GM23338 (cell line): ENCODE results near the gene KLHDC7A. TPM values are rescaled to one million over a fixed set of nuclear protein-coding genes. Genes with fewer than 3 reads are reported as not detected.
A peak's percentile ranks its signal among the peaks of the same experiment; 100 is the strongest.

Experiments used
- ATAC-seq: fragments of 200-7000 bp; cut with Tn5 transposase; 3 replicates; pipeline ENCODE4 v1.9.1; 2020
- DNase-seq: peaks from one replicate; pipeline ENCODE4 v3.0.0-alpha.2; 2015; ENCODE audit warnings: low spot score
- H2AFZ ChIP-seq: fragments of 200-600 bp; sonication (generic); 2 replicates; pipeline ENCODE4 v1.8.0; 2016; ENCODE audit warnings: antibody characterized with exemption, mild to moderate bottlenecking, moderate library complexity
- H3F3A ChIP-seq: fragments of 200-600 bp; sonication (generic); replicated peaks from 2 replicates; pipeline ENCODE4 v1.8.0; 2017; ENCODE audit warnings: antibody characterized with exemption, mixed run types, low read depth
- H3K27ac ChIP-seq: fragments of 200-600 bp; sonication (generic); 2 replicates; pipeline ENCODE4 v1.6.1; 2016; ENCODE audit warnings: low read depth
- H3K27me3 ChIP-seq: fragments of 200-600 bp; sonication (generic); 2 replicates; pipeline ENCODE4 v1.8.0; 2016; ENCODE audit warnings: mild to moderate bottlenecking, mixed run types, moderate library complexity; ENCODE audit not compliant: insufficient read depth
- H3K36me3 ChIP-seq: fragments of 200-600 bp; sonication (generic); 2 replicates; pipeline ENCODE4 v1.8.0; 2016; ENCODE audit warnings: mild to moderate bottlenecking; ENCODE audit not compliant: insufficient read depth
- H3K4me1 ChIP-seq: fragments of 200-600 bp; sonication (generic); 2 replicates; pipeline ENCODE4 v1.8.0; 2016; ENCODE audit warnings: mild to moderate bottlenecking, moderate library complexity; ENCODE audit not compliant: insufficient read depth
- H3K4me2 ChIP-seq: fragments of 200-600 bp; sonication (generic); 2 replicates; pipeline ENCODE4 v1.7.1; 2017; ENCODE audit warnings: mixed run types
- H3K4me3 ChIP-seq: fragments of 200-600 bp; sonication (generic); 2 replicates; pipeline ENCODE4 v1.6.1; 2016; ENCODE audit warnings: mixed run types
- H3K79me2 ChIP-seq: fragments of 200-600 bp; sonication (generic); replicated peaks from 2 replicates; pipeline ENCODE4 v1.8.0; 2017; ENCODE audit warnings: mild to moderate bottlenecking; ENCODE audit not compliant: insufficient read depth
- H3K9me2 ChIP-seq: fragments of 200-600 bp; sonication (generic); 2 replicates; pipeline ENCODE4 v1.8.0; 2017; ENCODE audit not compliant: insufficient read depth
- H4K20me1 ChIP-seq: fragments of 200-600 bp; sonication (generic); replicated peaks from 2 replicates; pipeline ENCODE4 v1.8.0; 2017; ENCODE audit warnings: mild to moderate bottlenecking; ENCODE audit not compliant: insufficient read depth
- H3K27ac Mint-ChIP-seq: 2 replicates; pipeline ENCODE4 v1.8.0; 2020; ENCODE audit warnings: inconsistent platforms, mild to moderate bottlenecking, moderate library complexity, mixed read lengths
- H3K27me3 Mint-ChIP-seq: 3 replicates; pipeline ENCODE4 v1.8.0; 2022; ENCODE audit warnings: low read depth, mild to moderate bottlenecking, moderate library complexity, mixed read lengths, inconsistent platforms; ENCODE audit not compliant: insufficient read depth, poor library complexity
- H3K36me3 Mint-ChIP-seq: 3 replicates; pipeline ENCODE4 v1.8.0; 2021; ENCODE audit warnings: low read depth, mild to moderate bottlenecking, inconsistent platforms, moderate library complexity, mixed read lengths
- H3K4me1 Mint-ChIP-seq: 3 replicates; pipeline ENCODE4 v1.8.0; 2020; ENCODE audit warnings: mild to moderate bottlenecking, inconsistent platforms, mixed read lengths
- H3K4me3 Mint-ChIP-seq: 3 replicates; pipeline ENCODE4 v1.8.0; 2021; ENCODE audit warnings: moderate library complexity, mild to moderate bottlenecking, inconsistent platforms, mixed read lengths
- H3K9me3 Mint-ChIP-seq: 3 replicates; pipeline ENCODE4 v1.8.0; 2020; ENCODE audit warnings: moderate library complexity, mild to moderate bottlenecking, inconsistent platforms, mixed read lengths
- CTCF ChIP-seq, 2 experiments: fragments of 200-600 bp in 1 of 2; sonication (generic) in 1 of 2; conservative IDR thresholded peaks; 2 replicates each; pipeline versions ENCODE4 v1.5.1 to v1.6.1; 2016 to 2017; ENCODE audit warnings: antibody characterized with exemption in 2 of 2, low read depth in 2 of 2, mild to moderate bottlenecking in 2 of 2, moderate library complexity in 1 of 2
- EZH2 ChIP-seq: fragments of 200-600 bp; sonication (generic); IDR thresholded peaks from one replicate; pipeline ENCODE4 v1.8.0; 2017; ENCODE audit warnings: antibody characterized with exemption, mild to moderate bottlenecking, low read depth; ENCODE audit not compliant: unreplicated experiment
- EZH2phosphoT487 ChIP-seq: fragments of 200-600 bp; sonication (generic); IDR thresholded peaks from one replicate; pipeline ENCODE4 v1.8.1; 2018; ENCODE audit warnings: antibody characterized with exemption; ENCODE audit not compliant: unreplicated experiment
- JUNB ChIP-seq: IDR thresholded peaks from one replicate; pipeline ENCODE4 v1.6.1; 2016; ENCODE audit warnings: antibody characterized with exemption; ENCODE audit not compliant: unreplicated experiment
- POLR2AphosphoS5 ChIP-seq: IDR thresholded peaks from 2 replicates; pipeline ENCODE4 v1.6.1; 2016; ENCODE audit warnings: antibody characterized with exemption, low read depth
- REST ChIP-seq: IDR thresholded peaks from one replicate; pipeline ENCODE4 v1.6.1; 2018; ENCODE audit warnings: antibody characterized with exemption; ENCODE audit not compliant: unreplicated experiment
- STAT1 ChIP-seq: IDR thresholded peaks from one replicate; pipeline ENCODE4 v1.6.1; 2016; ENCODE audit warnings: antibody characterized with exemption; ENCODE audit not compliant: unreplicated experiment
- ZNF114 ChIP-seq: fragments of 250-450 bp; sonication (Bioruptor Pico); IDR thresholded peaks from 2 replicates; pipeline ENCODE4 v1.5.0; 2020; ENCODE audit warnings: mild to moderate bottlenecking, moderate library complexity
- ZNF462 ChIP-seq: fragments of 250-450 bp; sonication (Bioruptor Pico); IDR thresholded peaks from 2 replicates; pipeline ENCODE4 v1.5.0; 2020; ENCODE audit warnings: mild to moderate bottlenecking, moderate library complexity
- polyA plus RNA-seq: library from polyadenylated mRNA; unstranded; fragments of >200 nt; fragmentation: Nextera tagmentation; extraction: Ambion mirVana; gene quantifications from 2 replicates; pipeline ENCODE4 v1.2.1, GENCODE V29; 2016
- total RNA-seq: library from RNA; depleted of rRNA; stranded (reverse); fragments of >200 nt; shearing (Covaris generic); gene quantifications from 2 replicates; pipeline ENCODE4 v1.2.3, GENCODE V29; 2014

The KLHDC7A gene
- total and polyA plus RNA-seq, 2 experiments from 2014 or later = 4.5 to 22.4 TPM

DNA sequence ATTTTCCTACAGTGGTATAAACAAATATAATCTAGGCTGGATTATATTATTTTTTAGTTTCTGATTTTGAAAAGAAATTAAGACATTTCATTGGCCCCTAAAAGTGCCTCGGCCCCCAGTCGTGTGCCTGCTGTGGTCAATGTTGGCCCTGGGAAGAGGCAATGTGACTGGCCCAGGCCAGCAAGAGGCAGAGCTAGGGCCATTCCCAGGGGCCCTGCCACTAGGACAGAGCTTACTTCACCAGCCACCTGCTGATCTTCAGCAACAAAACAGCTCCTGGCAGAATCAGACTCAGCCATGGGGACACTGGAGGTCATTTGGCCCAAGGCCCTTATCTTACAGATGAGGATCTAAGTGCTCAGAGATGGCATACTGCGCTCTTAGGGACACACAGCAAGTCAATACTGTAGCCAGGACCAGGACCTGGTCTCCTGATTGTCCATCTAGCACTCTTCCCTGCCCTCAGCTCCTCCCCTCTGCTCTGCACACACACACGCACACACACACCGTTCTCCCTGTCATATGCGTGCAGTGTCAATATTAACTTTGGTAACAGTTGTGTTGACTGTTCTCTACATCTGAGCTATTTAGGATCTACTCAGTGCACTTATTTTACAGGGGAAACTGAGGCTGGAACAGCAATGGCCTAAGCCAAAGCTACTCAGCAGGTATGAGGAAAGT, 16.6 kb upstream of the KLHDC7A start (continued):
- no peak for TF ChIP-seq CTCF (conservative IDR thresholded peaks at IDR 0.05; ENCODE audit: low read depth in 2 of 2)
- no peak for TF ChIP-seq ZNF114 (CRISPR knock-in tag)

GRCh38 chr1:18464665-18465050, 16.1 kb upstream of the KLHDC7A start:
- no peaks in the 10 kb centered on the region for H3K79me2 ChIP-seq
- no peak for TF ChIP-seq EZH2phosphoT487
- no peak for TF ChIP-seq REST
- no peak for TF ChIP-seq ZNF462
- TF ChIP-seq STAT1 = no peak
- TF ChIP-seq JUNB = no peak
- no peak for TF ChIP-seq CTCF (conservative IDR thresholded peaks at IDR 0.05; ENCODE audit: low read depth in 2 of 2)
- TF ChIP-seq ZNF114 (CRISPR knock-in tag) = no peak
- no peak for TF ChIP-seq EZH2
- no peak for TF ChIP-seq POLR2AphosphoS5

More at GRCh38 chr1:18464665-18465050, 16.1 kb upstream of the KLHDC7A start:
- Histone ChIP-seq H3K4me2 (no peak overlapping the region), H3K4me3 (no peak overlapping the region), H4K20me1 (no peaks in the 10 kb centered on the region), H3K27ac (no peak overlapping the region), H3K9me2 (no peaks in the 10 kb centered on the region), H3K36me3 (no peaks in the 10 kb centered on the region), H3F3A (no peaks in the 10 kb centered on the region), H2AFZ (0 out of 2 replicates have a peak overlapping the region, but pooled peaks have one; percentile 38), H3K27me3 (no peaks in the 10 kb centered on the region), H3K4me1 (no peaks in the 10 kb centered on the region)
- DNase-seq (no peak), ATAC-seq (no peak)
- Mint-ChIP-seq H3K36me3 (peaks cover 2% of the 10 kb centered on the region; the same call in 1 of the 3 replicates), H3K4me3 (no peak overlapping the region), H3K4me1 (peaks cover 4% of the 10 kb centered on the region; the same call in 2 of the 3 replicates), H3K9me3 (no peaks in the 10 kb centered on the region), H3K27me3 (peaks cover 3% of the 10 kb centered on the region), H3K27ac (no peak overlapping the region)
